Mucosa of descending colon (tissue), 3 donors: ENCODE measurements around the gene LAX1. TPM values are rescaled to one million over a fixed set of nuclear protein-coding genes. Genes with fewer than 3 reads are reported as not detected.
"Not testable (repeated sequence)": the region's sequence is repeated elsewhere in the genome, so short reads cannot be mapped to it uniquely, and the experiment has no call there.

Experiments
- ATAC-seq: fragments of 200-7000 bp; cut with Tn5 transposase; one replicate; pipeline ENCODE4 v1.9.1; 2020; ENCODE audit warnings: mild to moderate bottlenecking, moderate library complexity
- DNase-seq, 3 donors: peaks; one replicate each; pipeline ENCODE4 v3.0.0-alpha.2; 2020
- H3K36me3 ChIP-seq: fragments of 200-600 bp; one replicate; pipeline ENCODE4 v1.8.0; 2021; ENCODE audit warnings: low read depth, mild to moderate bottlenecking
- H3K4me1 ChIP-seq: fragments of 200-600 bp; one replicate; pipeline ENCODE4 v1.8.0; 2021; ENCODE audit warnings: low read depth, mild to moderate bottlenecking
- H3K4me3 ChIP-seq: fragments of 200-600 bp; one replicate; pipeline ENCODE4 v1.8.0; 2021; ENCODE audit warnings: mild to moderate bottlenecking
- H3K9me3 ChIP-seq: fragments of 200-600 bp; one replicate; pipeline ENCODE4 v1.8.0; 2021; ENCODE audit warnings: mild to moderate bottlenecking
- CTCF ChIP-seq: fragments of 200-600 bp; IDR thresholded peaks from one replicate; pipeline ENCODE4 v1.8.0; 2022; ENCODE audit warnings: antibody characterized with exemption, mild to moderate bottlenecking
- intact Hi-C, 2 donors: fragments of 100-400 bp; cut with DNase I in 1 of 2; cut with micrococcal nuclease in 1 of 2; formaldehyde crosslinking; loops; one replicate each; pipeline versions ENCODE4 v1.11.0 to v1.11.1; 2022; cut with DNase I, micrococcal nuclease
- total RNA-seq, 3 donors: library from RNA; stranded (reverse); fragmentation: NEBNext Ultra II Directional in 2 of 3; extraction: Animal tissue kit (Norgen Biotek cat#: 25700) in 2 of 3; gene quantifications; one replicate each; pipeline versions ENCODE4 v1.2.1 to v1.2.4, GENCODE V29; 2021 to 2023
- donor health status: DM: no; HTN: no; CAD: no; lungs with moderate emphysema.
- donor health status: DM: no; HTN: no; CAD: no.
- donor health status: DM: no; HTN: yes; CAD: no.

Gene LAX1
- total RNA-seq, 3 donors from 2014 or later, result 1.1 to 2.6 (median 1.5) TPM

- Histone ChIP-seq H3K36me3 (no peaks in the 10 kb centered on the region), H3K4me1 (peaks cover 3% of the 10 kb centered on the region), H3K9me3 (no peaks in the 10 kb centered on the region), H3K4me3 (no peak overlapping the region)
- TF ChIP-seq CTCF, result no peak
- ATAC-seq (no peak), DNase-seq (no peak)
- intact Hi-C loops, result no loop called here
These were observed 25.0 kb downstream of the LAX1 start for GRCh38 chr1:203789966-203790365.

GRCh38 chr1:203791498-203791897, 26.5 kb downstream of the LAX1 start:
- H3K9me3 ChIP-seq, result no peaks in the 10 kb centered on the region
- TF ChIP-seq CTCF, result no peak
- intact Hi-C loops, result no loop called here
- no peak for DNase-seq
- H3K4me1 ChIP-seq, result peaks cover 4% of the 10 kb centered on the region
- no peaks in the 10 kb centered on the region for H3K36me3 ChIP-seq
- no peak overlapping the region for H3K4me3 ChIP-seq
- no peak for ATAC-seq

GRCh38 chr1:203792486-203792885, 27.5 kb downstream of the LAX1 start:
- intact Hi-C loops, result no loop called here
- no peak for DNase-seq
- H3K4me3 ChIP-seq, result no peak overlapping the region
- H3K36me3 ChIP-seq, result no peaks in the 10 kb centered on the region
- no peaks in the 10 kb centered on the region for H3K9me3 ChIP-seq
- peaks cover 12% of the 10 kb centered on the region for H3K4me1 ChIP-seq
- TF ChIP-seq CTCF, result no peak
- no peak for ATAC-seq

GRCh38 chr1:203793561-203793960, 28.6 kb downstream of the LAX1 start:
- intact Hi-C loops, ATAC-seq: not testable (repeated sequence)

GRCh38 chr1:203794764-203795440, 29.9 kb downstream of the LAX1 start:
- no peaks in the 10 kb centered on the region for H3K9me3 ChIP-seq
- H3K4me3 ChIP-seq, result peak overlapping the region; percentile 57
- intact Hi-C loops, result no loop called here
- H3K4me1 ChIP-seq, result peaks cover 22% of the 10 kb centered on the region
- ATAC-seq (no peak), DNase-seq (peak in 1 of 3 donors; percentile 56)
- H3K36me3 ChIP-seq, result no peaks in the 10 kb centered on the region
- TF ChIP-seq CTCF, result no peak

More at GRCh38 chr1:203793561-203793960, 28.6 kb downstream of the LAX1 start:
- DNase-seq, H3K9me3 ChIP-seq, H3K4me3 ChIP-seq, H3K36me3 ChIP-seq: not testable (repeated sequence)
- peaks cover 20% of the 10 kb centered on the region for H3K4me1 ChIP-seq

- intact Hi-C loops, result no loop called here
- H3K4me3 ChIP-seq, result peak within 1 kb of the TSS; percentile 57
- H3K4me1 ChIP-seq, result peaks cover 22% of the 10 kb centered on the region
- peak; percentile 99 for ATAC-seq
- TF ChIP-seq CTCF, result no peak
- no peaks in the 10 kb centered on the region for H3K9me3 ChIP-seq
- DNase-seq, result peak; percentile 97 to 100 (median 99)
- no peaks in the 10 kb centered on the region for H3K36me3 ChIP-seq
These were observed 30.7 kb downstream of the LAX1 start, which contains the start of the genes ZBED6 and ZC3H11A for GRCh38 chr1:203795441-203796235. Gene ZBED6 (plus strand): TSS chr1:203795623. CDS start chr1:203797523, 1,900 bp downstream. Gene ZC3H11A (plus strand): TSS chr1:203795623. CDS start chr1:203817071, 21,448 bp downstream.
